ENCODE measurements around the gene MTX3.

MTX3 gene

GRCh38 chr5:79932510-79933504 is 58.3 kb downstream of the MTX3 start:
- DNase-seq, result no peak

GRCh38 chr5:79931866-79932265 is 59.2 kb downstream of the MTX3 start:
- DNase-seq, result no peak

- no peak for DNase-seq
Measured at GRCh38 chr5:79931409-79931808, 59.7 kb downstream of the MTX3 start.

GRCh38 chr5:79929095-79929494 is 62.0 kb downstream of the MTX3 start:
- DNase-seq, result no peak

Measured in stimulated activated CD4-positive, alpha-beta T cell treated with anti-CD3 and anti-CD28 coated beads, Interleukin-4, amount 100 ng/mL, for 1 hour (primary cell).